Loucy (cell line): ENCODE results near the gene DLG2.

ENCODE experiments used
- CTCF ChIP-seq: fragments of 200-600 bp; sonication (generic); conservative IDR thresholded peaks from 2 replicates; pipeline ENCODE4 v1.5.1; 2014; ENCODE audit warnings: mild to moderate bottlenecking, antibody characterized with exemption, low read length
- EZH2phosphoT487 ChIP-seq: fragments of 200-600 bp; IDR thresholded peaks from 2 replicates; pipeline ENCODE4 v1.6.1; 2018; ENCODE audit warnings: antibody characterized with exemption, mild to moderate bottlenecking, moderate library complexity, borderline replicate concordance

GRCh38 chr11:85184721-85185120 lies 442.4 kb downstream of the DLG2 start:
- TF ChIP-seq CTCF (no peak), EZH2phosphoT487 (no peak)
